GM21360 (cell line): ENCODE results near the gene RET.

Experiments
- ATAC-seq: cut with Tn5 transposase; IDR thresholded peaks from one replicate; pipeline ENCODE4 v1.9.1; 2021; ENCODE audit warnings: mild to moderate bottlenecking, moderate library complexity; ENCODE audit not compliant: unreplicated experiment

Gene RET

GRCh38 chr10:43061760-43062159 lies 15.1 kb upstream of the RET start:
- no peak for ATAC-seq

- ATAC-seq = no peak
These were observed 14.3 kb upstream of the RET start for GRCh38 chr10:43062402-43063160.

- no peak for ATAC-seq
These were observed 12.4 kb upstream of the RET start for GRCh38 chr10:43064331-43065075.

GRCh38 chr10:43065234-43065633 lies 11.6 kb upstream of the RET start:
- no peak for ATAC-seq

GRCh38 chr10:43065761-43066160 lies 11.1 kb upstream of the RET start:
- ATAC-seq = no peak

GRCh38 chr10:43066481-43066880 lies 10.4 kb upstream of the RET start:
- no peak for ATAC-seq

- ATAC-seq = no peak
These were observed 9.3 kb upstream of the RET start for GRCh38 chr10:43067391-43068135.

- no peak for ATAC-seq
These were observed 8.8 kb upstream of the RET start for GRCh38 chr10:43068136-43068395.

- no peak for ATAC-seq
These were observed 8.2 kb upstream of the RET start for GRCh38 chr10:43068471-43069210.

GRCh38 chr10:43069211-43069515 lies 7.7 kb upstream of the RET start:
- no peak for ATAC-seq

- no peak for ATAC-seq
These were observed 7.3 kb upstream of the RET start for GRCh38 chr10:43069579-43069978.

- ATAC-seq = no peak
These were observed 6.5 kb upstream of the RET start for GRCh38 chr10:43070121-43071085.

- ATAC-seq = no peak
These were observed 4.8 kb upstream of the RET start for GRCh38 chr10:43071865-43072650.

- ATAC-seq = no peak
These were observed 3.7 kb upstream of the RET start for GRCh38 chr10:43073191-43073590.

GRCh38 chr10:43073721-43074120 lies 3.1 kb upstream of the RET start:
- ATAC-seq = no peak

GRCh38 chr10:43074409-43074808 lies 2.5 kb upstream of the RET start:
- ATAC-seq = no peak

GRCh38 chr10:43074827-43075611 lies 1.9 kb upstream of the RET start:
- ATAC-seq = no peak

GRCh38 chr10:43075612-43076003 lies 1.3 kb upstream of the RET start:
- no peak for ATAC-seq
